GM12801 (cell line): ENCODE data around the gene SFR1.

ENCODE experiments used
- CTCF ChIP-seq: IDR thresholded peaks from one replicate; pipeline ENCODE4 v1.5.1; 2011; ENCODE audit warnings: control low read depth; ENCODE audit not compliant: insufficient read length; ENCODE audit errors: extremely low read depth

Gene SFR1

GRCh38 chr10:104104418-104104817, 17.6 kb upstream of the SFR1 start:
- TF ChIP-seq CTCF = no peak

GRCh38 chr10:104104926-104105325, 17.0 kb upstream of the SFR1 start:
- no peak for TF ChIP-seq CTCF

GRCh38 chr10:104109908-104110662, 11.9 kb upstream of the SFR1 start:
- no peak for TF ChIP-seq CTCF

- no peak for TF ChIP-seq CTCF
Observed at GRCh38 chr10:104113376-104113956, 8.5 kb upstream of the SFR1 start.

- no peak for TF ChIP-seq CTCF
Observed at GRCh38 chr10:104117839-104118323, 4.1 kb upstream of the SFR1 start.

- no peak for TF ChIP-seq CTCF
Observed at GRCh38 chr10:104119996-104120395, 2.0 kb upstream of the SFR1 start.

- TF ChIP-seq CTCF = no peak
Observed at GRCh38 chr10:104120512-104120902, 1.5 kb upstream of the SFR1 start.
